Measurements from ENCODE around the gene ID3. TPM values are rescaled to one million over a fixed set of nuclear protein-coding genes. Genes with fewer than 3 reads are reported as not detected.

The ID3 gene
- total and polyA plus RNA-seq, 7 experiments from 2014 or later, result 13.0 to 89.4 (median 28.3) TPM

- DNase-seq, result no peak
- no peaks in the 10 kb centered on the region for H3K9me3 ChIP-seq (ENCODE audit: control insufficient read depth in 2 of 3, low read length in 3 of 3)
- H3K36me3 Mint-ChIP-seq, result peaks cover 0 to 6% (median 0%) of the 10 kb centered on the region in 5 donors
- H3K9me3 Mint-ChIP-seq, result peaks cover 0 to 1% (median 0%) of the 10 kb centered on the region in 11 donors
- H3K4me3 Mint-ChIP-seq, result peak overlapping the region; percentile 78 to 98 (median 94)
- CTCF ChIA-PET, result interaction anchor here (0.9 to 2.1 kb wide), 3 partner anchors 9 to 69 kb away, joined by 3 to 9 read pairs (median 3); no protein-coding TSS in a partner anchor
- peak overlapping the region; percentile 3 to 96 (median 81) for H3K27ac Mint-ChIP-seq
- intact Hi-C loops (cut with micrococcal nuclease), result loop anchor here in 1 of 2 donors (1.0 kb wide), 2 partner anchors 8 to 9 kb away; partner anchors contain the start of gene ID3
- H3K4me1 Mint-ChIP-seq, result peaks cover 9 to 41% (median 29%) of the 10 kb centered on the region in 7 donors
- peaks cover 0 to 4% of the 10 kb centered on the region in 2 donors for H3K4me1 ChIP-seq (ENCODE audit: control insufficient read depth in 2 of 2, insufficient read depth in 2 of 2, low read length in 2 of 2)
- H3K4me3 ChIP-seq (ENCODE audit: low read length), result peak overlapping the region; percentile 37
- no peaks in the 10 kb centered on the region for H3K27me3 ChIP-seq (ENCODE audit: control insufficient read depth in 2 of 2, insufficient read depth in 2 of 2, low read length in 2 of 2)
- no peak overlapping the region for H3K27ac ChIP-seq (ENCODE audit: low read depth, low read length)
- H3K36me3 ChIP-seq (ENCODE audit: control insufficient read depth in 2 of 3, insufficient read depth in 3 of 3, low read length in 3 of 3), result no peaks in the 10 kb centered on the region
- peaks cover 0 to 66% (median 6%) of the 10 kb centered on the region in 5 donors for H3K27me3 Mint-ChIP-seq
- POLR2A ChIA-PET, result interaction anchor here (0.8 to 57.7 kb wide), 7 partner anchors 8 to 64 kb away, joined by 3 to 1267 read pairs (median 8); partner anchors contain the start of gene ID3
- no peak for ATAC-seq
These were observed 9.5 kb upstream of the ID3 start for GRCh38 chr1:23568608-23569383.

- no peaks in the 10 kb centered on the region for H3K36me3 ChIP-seq (ENCODE audit: control insufficient read depth in 2 of 3, insufficient read depth in 3 of 3, low read length in 3 of 3)
- H3K27me3 Mint-ChIP-seq, result peaks cover 0 to 72% (median 6%) of the 10 kb centered on the region in 5 donors
- CTCF ChIA-PET, result interaction anchor here (2.1 kb wide), 1 partner anchor 69 kb away, joined by 9 read pairs; no protein-coding TSS in a partner anchor
- ATAC-seq, result no peak
- peaks cover 0 to 4% of the 10 kb centered on the region in 2 donors for H3K4me1 ChIP-seq (ENCODE audit: control insufficient read depth in 2 of 2, insufficient read depth in 2 of 2, low read length in 2 of 2)
- peaks cover 14 to 44% (median 36%) of the 10 kb centered on the region in 7 donors for H3K4me1 Mint-ChIP-seq
- H3K27ac ChIP-seq (ENCODE audit: low read depth, low read length), result no peak overlapping the region
- H3K36me3 Mint-ChIP-seq, result peaks cover 0 to 6% (median 0%) of the 10 kb centered on the region in 5 donors
- POLR2A ChIA-PET, result interaction anchor here (0.8 to 57.7 kb wide), 6 partner anchors 9 to 65 kb away, joined by 3 to 1267 read pairs (median 8); partner anchors contain the start of gene ID3
- no peaks in the 10 kb centered on the region for H3K27me3 ChIP-seq (ENCODE audit: control insufficient read depth in 2 of 2, insufficient read depth in 2 of 2, low read length in 2 of 2)
- H3K27ac Mint-ChIP-seq, result peak overlapping the region in 8 of 9 donors; percentile 15 to 96 (median 83)
- peak overlapping the region; percentile 78 to 98 (median 94) for H3K4me3 Mint-ChIP-seq
- H3K4me3 ChIP-seq (ENCODE audit: low read length), result peak overlapping the region; percentile 37
- no peak for DNase-seq
- H3K9me3 Mint-ChIP-seq, result peaks cover 0 to 1% (median 0%) of the 10 kb centered on the region in 11 donors
- intact Hi-C loops (cut with micrococcal nuclease), result loop anchor here in 1 of 2 donors (1.0 kb wide), 2 partner anchors 8 to 9 kb away; partner anchors contain the start of gene ID3
- no peaks in the 10 kb centered on the region for H3K9me3 ChIP-seq (ENCODE audit: control insufficient read depth in 2 of 3, low read length in 3 of 3)
These were observed 8.8 kb upstream of the ID3 start for GRCh38 chr1:23567996-23568607.

GRCh38 chr1:23567629-23567995, 8.3 kb upstream of the ID3 start:
- Mint-ChIP-seq H3K4me3 (peak overlapping the region; percentile 59 to 98 (median 86)), H3K36me3 (peaks cover 0 to 6% (median 0%) of the 10 kb centered on the region in 5 donors), H3K27ac (peak overlapping the region in 6 of 9 donors; percentile 48 to 88 (median 67)), H3K4me1 (peaks cover 15 to 48% (median 41%) of the 10 kb centered on the region in 7 donors), H3K9me3 (peaks cover 0 to 1% (median 0%) of the 10 kb centered on the region in 11 donors), H3K27me3 (peaks cover 0 to 76% (median 6%) of the 10 kb centered on the region in 5 donors)
- H3K9me3 ChIP-seq (ENCODE audit: control insufficient read depth in 2 of 3, low read length in 3 of 3), result no peaks in the 10 kb centered on the region
- peaks cover 0 to 5% of the 10 kb centered on the region in 2 donors for H3K4me1 ChIP-seq (ENCODE audit: control insufficient read depth in 2 of 2, insufficient read depth in 2 of 2, low read length in 2 of 2)
- intact Hi-C loops (cut with micrococcal nuclease), result no loop called here
- H3K36me3 ChIP-seq (ENCODE audit: control insufficient read depth in 2 of 3, insufficient read depth in 3 of 3, low read length in 3 of 3), result no peaks in the 10 kb centered on the region
- H3K4me3 ChIP-seq (ENCODE audit: low read length), result no peak overlapping the region
- DNase-seq, result no peak
- no peaks in the 10 kb centered on the region for H3K27me3 ChIP-seq (ENCODE audit: control insufficient read depth in 2 of 2, insufficient read depth in 2 of 2, low read length in 2 of 2)
- no peak overlapping the region for H3K27ac ChIP-seq (ENCODE audit: low read depth, low read length)
- ChIA-PET CTCF (no interaction called here), POLR2A (interaction anchor here (0.8 to 57.7 kb wide), 8 partner anchors 9 to 65 kb away, joined by 3 to 1267 read pairs (median 8); partner anchors contain the start of gene ID3)
- no peak for ATAC-seq

- no peak for DNase-seq
- peak overlapping the region in 2 of 9 donors; percentile 59 to 80 for H3K27ac Mint-ChIP-seq
- H3K27me3 Mint-ChIP-seq, result peaks cover 0 to 83% (median 6%) of the 10 kb centered on the region in 5 donors
- H3K27me3 ChIP-seq (ENCODE audit: control insufficient read depth in 2 of 2, insufficient read depth in 2 of 2, low read length in 2 of 2), result no peaks in the 10 kb centered on the region
- intact Hi-C loops (cut with micrococcal nuclease), result no loop called here
- peaks cover 24 to 60% (median 53%) of the 10 kb centered on the region in 7 donors for H3K4me1 Mint-ChIP-seq
- H3K36me3 ChIP-seq (ENCODE audit: control insufficient read depth in 2 of 3, insufficient read depth in 3 of 3, low read length in 3 of 3), result no peaks in the 10 kb centered on the region
- POLR2A ChIA-PET, result interaction anchor here (0.8 to 57.7 kb wide), 4 partner anchors 7 to 54 kb away, joined by 4 to 1267 read pairs (median 16); partner anchors contain the start of gene ID3
- peak overlapping the region in 9 of 10 donors; percentile 15 to 96 (median 71) for H3K4me3 Mint-ChIP-seq
- no peak for ATAC-seq
- no peak overlapping the region for H3K27ac ChIP-seq (ENCODE audit: low read depth, low read length)
- no peaks in the 10 kb centered on the region for H3K9me3 ChIP-seq (ENCODE audit: control insufficient read depth in 2 of 3, low read length in 3 of 3)
- CTCF ChIA-PET, result no interaction called here
- peaks cover 0 to 1% (median 0%) of the 10 kb centered on the region in 11 donors for H3K9me3 Mint-ChIP-seq
- H3K4me3 ChIP-seq (ENCODE audit: low read length), result no peak overlapping the region
- peaks cover 0 to 13% of the 10 kb centered on the region in 2 donors for H3K4me1 ChIP-seq (ENCODE audit: control insufficient read depth in 2 of 2, insufficient read depth in 2 of 2, low read length in 2 of 2)
- peaks cover 0 to 6% (median 0%) of the 10 kb centered on the region in 5 donors for H3K36me3 Mint-ChIP-seq
These were observed 7.0 kb upstream of the ID3 start for GRCh38 chr1:23566304-23566703.

GRCh38 chr1:23565776-23566175, 6.5 kb upstream of the ID3 start:
- Histone ChIP-seq H3K4me3 (ENCODE audit: low read length) (no peak overlapping the region), H3K27me3 (ENCODE audit: control insufficient read depth in 2 of 2, insufficient read depth in 2 of 2, low read length in 2 of 2) (no peaks in the 10 kb centered on the region), H3K36me3 (ENCODE audit: control insufficient read depth in 2 of 3, insufficient read depth in 3 of 3, low read length in 3 of 3) (no peaks in the 10 kb centered on the region), H3K27ac (ENCODE audit: low read depth, low read length) (no peak overlapping the region), H3K9me3 (ENCODE audit: control insufficient read depth in 2 of 3, low read length in 3 of 3) (no peaks in the 10 kb centered on the region), H3K4me1 (ENCODE audit: control insufficient read depth in 2 of 2, insufficient read depth in 2 of 2, low read length in 2 of 2) (peaks cover 0 to 13% of the 10 kb centered on the region in 2 donors)
- Mint-ChIP-seq H3K27me3 (peaks cover 0 to 86% (median 6%) of the 10 kb centered on the region in 5 donors), H3K27ac (peak overlapping the region in 3 of 9 donors; percentile 51 to 80 (median 59)), H3K4me1 (peaks cover 24 to 64% (median 56%) of the 10 kb centered on the region in 7 donors), H3K36me3 (peaks cover 0 to 6% (median 0%) of the 10 kb centered on the region in 5 donors), H3K9me3 (peaks cover 0 to 1% (median 0%) of the 10 kb centered on the region in 11 donors), H3K4me3 (peak overlapping the region in 6 of 10 donors; percentile 21 to 86 (median 68))
- ATAC-seq (no peak), DNase-seq (no peak)
- CTCF ChIA-PET, result interaction anchor here (0.8 kb wide), 1 partner anchor 26 kb away, joined by 3 read pairs; no protein-coding TSS in a partner anchor
- POLR2A ChIA-PET, result interaction anchor here (3.9 to 57.7 kb wide), 2 partner anchors 11 to 32 kb away, joined by 27 to 1267 read pairs; no protein-coding TSS in a partner anchor
- intact Hi-C loops (cut with micrococcal nuclease), result no loop called here

Measured in naive thymus-derived CD4-positive, alpha-beta T cell (primary cell).